Esophagus (tissue), 2 donors: Measurements from ENCODE around the gene ROR1. TPM values are rescaled to one million over a fixed set of nuclear protein-coding genes. Genes with fewer than 3 reads are reported as not detected.
A peak's percentile ranks its signal among the peaks of the same experiment; 100 is the strongest.

Experiments used
- H3K27ac ChIP-seq, 2 donors: one replicate each; pipeline ENCODE4 v1.5.1; 2013; ENCODE audit warnings: low read depth in 2 of 2, mild to moderate bottlenecking in 2 of 2, inconsistent platforms in 1 of 2, low read length in 1 of 2, moderate library complexity in 1 of 2
- H3K27me3 ChIP-seq, 2 donors: one replicate each; pipeline ENCODE4 v1.6.1; 2013; ENCODE audit warnings: low read length in 2 of 2, control low read depth in 1 of 2, mild to moderate bottlenecking in 1 of 2; ENCODE audit not compliant: insufficient read depth in 2 of 2, control insufficient read depth in 1 of 2
- H3K36me3 ChIP-seq, 2 donors: one replicate each; pipeline ENCODE4 v1.6.1; 2013; ENCODE audit warnings: low read length in 1 of 2; ENCODE audit not compliant: control insufficient read depth in 2 of 2, insufficient read depth in 2 of 2
- H3K4me1 ChIP-seq, 2 donors: one replicate each; pipeline ENCODE4 v1.6.1; 2013; ENCODE audit warnings: low read length in 1 of 2; ENCODE audit not compliant: control insufficient read depth in 2 of 2, insufficient read depth in 2 of 2
- H3K4me3 ChIP-seq, 2 donors: one replicate each; pipeline ENCODE4 v1.5.1; 2013; ENCODE audit warnings: low read length in 2 of 2, mild to moderate bottlenecking in 2 of 2, low read depth in 1 of 2, moderate library complexity in 1 of 2
- H3K9me3 ChIP-seq, 2 donors: one replicate each; pipeline ENCODE4 v1.6.1; 2013; ENCODE audit warnings: mild to moderate bottlenecking in 2 of 2, low read depth in 1 of 2, low read length in 1 of 2, moderate library complexity in 1 of 2; ENCODE audit not compliant: control insufficient read depth in 2 of 2, insufficient read depth in 1 of 2
- WGBS, 2 donors: extraction: QIAGEN DNeasy Blood & Tissue Kit; methylation state at CpG; one replicate each; pipeline ENCODE4 v1.1.7; 2013; 5-methylcytosine and 5-hydroxymethylcytosine counted together
- polyA plus RNA-seq, 2 donors: library from polyadenylated mRNA; stranded (reverse); fragments of 200-250 nt; gene quantifications; one replicate each; pipeline ENCODE4 v1.2.3, GENCODE V29; 2013
- donor health status: healthy with polysubstance abuse.
- donor health status: Bipolar disorder and iron deficiency.

The ROR1 gene
- polyA plus RNA-seq, 2 donors = 1.1 to 1.9 TPM

- 33 to 52% methylated on average over 8 of the region's 8 CpGs for WGBS, 2 donors
These were observed 119.0 kb downstream of the ROR1 start for GRCh38 chr1:63892632-63893395.

GRCh38 chr1:63893976-63894375 is 120.2 kb downstream of the ROR1 start:
- H3K27ac ChIP-seq = no peak overlapping the region
- H3K36me3 ChIP-seq = no peaks in the 10 kb centered on the region
- H3K4me3 ChIP-seq = no peak overlapping the region
- no peaks in the 10 kb centered on the region for H3K27me3 ChIP-seq
- H3K9me3 ChIP-seq = no peaks in the 10 kb centered on the region
- H3K4me1 ChIP-seq = peaks cover 2 to 5% of the 10 kb centered on the region in 2 donors
- 54 to 73% methylated on average over 3 of the region's 3 CpGs for WGBS, 2 donors

More at GRCh38 chr1:63892632-63893395, 119.0 kb downstream of the ROR1 start:
- H3K27me3 ChIP-seq = no peaks in the 10 kb centered on the region
- H3K36me3 ChIP-seq = no peaks in the 10 kb centered on the region
- H3K4me3 ChIP-seq = no peak overlapping the region
- peaks cover 2 to 5% of the 10 kb centered on the region in 2 donors for H3K4me1 ChIP-seq
- no peaks in the 10 kb centered on the region for H3K9me3 ChIP-seq
- peak overlapping the region; percentile 10 to 62 for H3K27ac ChIP-seq

GRCh38 chr1:63894627-63895265 is 120.9 kb downstream of the ROR1 start:
- H3K4me3 ChIP-seq = no peak overlapping the region
- 57 to 68% methylated on average over 3 of the region's 3 CpGs for WGBS, 2 donors
- no peaks in the 10 kb centered on the region for H3K27me3 ChIP-seq
- H3K4me1 ChIP-seq = peaks cover 2 to 5% of the 10 kb centered on the region in 2 donors
- H3K36me3 ChIP-seq = no peaks in the 10 kb centered on the region
- H3K9me3 ChIP-seq = no peaks in the 10 kb centered on the region
- no peak overlapping the region for H3K27ac ChIP-seq

- no peaks in the 10 kb centered on the region for H3K27me3 ChIP-seq
- H3K27ac ChIP-seq = no peak overlapping the region
- no peaks in the 10 kb centered on the region for H3K9me3 ChIP-seq
- H3K36me3 ChIP-seq = no peaks in the 10 kb centered on the region
- no peak overlapping the region for H3K4me3 ChIP-seq
- H3K4me1 ChIP-seq = peaks cover 2 to 5% of the 10 kb centered on the region in 2 donors
- WGBS, 2 donors = 76 to 78% methylated on average over 2 of the region's 2 CpGs
These were observed 122.9 kb downstream of the ROR1 start for GRCh38 chr1:63896755-63897154.

GRCh38 chr1:63898428-63899196 is 124.8 kb downstream of the ROR1 start:
- H3K27ac ChIP-seq = no peak overlapping the region
- H3K4me3 ChIP-seq = no peak overlapping the region
- 70 to 73% methylated on average over 6 of the region's 6 CpGs for WGBS, 2 donors
- no peaks in the 10 kb centered on the region for H3K36me3 ChIP-seq
- no peaks in the 10 kb centered on the region for H3K9me3 ChIP-seq
- H3K27me3 ChIP-seq = no peaks in the 10 kb centered on the region
- no peaks in the 10 kb centered on the region for H3K4me1 ChIP-seq

- H3K4me3 ChIP-seq = no peak overlapping the region
- WGBS, 2 donors = 76 to 77% methylated on average over 6 of the region's 6 CpGs
- no peaks in the 10 kb centered on the region for H3K9me3 ChIP-seq
- H3K4me1 ChIP-seq = no peaks in the 10 kb centered on the region
- H3K36me3 ChIP-seq = no peaks in the 10 kb centered on the region
- no peak overlapping the region for H3K27ac ChIP-seq
- no peaks in the 10 kb centered on the region for H3K27me3 ChIP-seq
These were observed 127.3 kb downstream of the ROR1 start for GRCh38 chr1:63901094-63901493.

GRCh38 chr1:63902844-63903589 is 129.2 kb downstream of the ROR1 start:
- H3K9me3 ChIP-seq = no peaks in the 10 kb centered on the region
- H3K36me3 ChIP-seq = no peaks in the 10 kb centered on the region
- H3K4me3 ChIP-seq = no peak overlapping the region
- WGBS, 2 donors = 34 to 42% methylated on average over 4 of the region's 4 CpGs
- no peaks in the 10 kb centered on the region for H3K4me1 ChIP-seq
- H3K27me3 ChIP-seq = no peaks in the 10 kb centered on the region
- peak overlapping the region in 1 of 2 donors; percentile 21 for H3K27ac ChIP-seq

GRCh38 chr1:63903947-63904610 is 130.3 kb downstream of the ROR1 start:
- H3K27ac ChIP-seq = no peak overlapping the region
- H3K4me1 ChIP-seq = no peaks in the 10 kb centered on the region
- whole genome bisulfite sequencing, 2 donors = 78 to 82% methylated on average over 5 of the region's 5 CpGs
- H3K9me3 ChIP-seq = no peaks in the 10 kb centered on the region
- H3K4me3 ChIP-seq = no peak overlapping the region
- H3K36me3 ChIP-seq = no peaks in the 10 kb centered on the region
- H3K27me3 ChIP-seq = no peaks in the 10 kb centered on the region

- no peak overlapping the region for H3K27ac ChIP-seq
- 93 to 94% methylated on average over 2 of the region's 2 CpGs for WGBS, 2 donors
- no peaks in the 10 kb centered on the region for H3K9me3 ChIP-seq
- no peaks in the 10 kb centered on the region for H3K4me1 ChIP-seq
- H3K27me3 ChIP-seq = no peaks in the 10 kb centered on the region
- H3K36me3 ChIP-seq = no peaks in the 10 kb centered on the region
- no peak overlapping the region for H3K4me3 ChIP-seq
These were observed 131.0 kb downstream of the ROR1 start for GRCh38 chr1:63904826-63905225.
